ENCODE measurements around the gene NAA25. TPM values are rescaled to one million over a fixed set of nuclear protein-coding genes. Genes with fewer than 3 reads are reported as not detected.

Gene NAA25
- total RNA-seq, 1 donor from 2014 or later = 32.8 TPM

GRCh38 chr12:112153181-112153892 is 44.8 kb upstream of the NAA25 start:
- no peak for DNase-seq (ENCODE audit: low read depth)
- no peak for FAIRE-seq
- no peak overlapping the region for H3K27ac Mint-ChIP-seq (ENCODE audit: unreplicated experiment)

GRCh38 chr12:112151766-112152541 is 43.4 kb upstream of the NAA25 start:
- H3K9me3 ChIP-seq (ENCODE audit: insufficient read depth, low read depth, low read length) = no peaks in the 10 kb centered on the region
- peaks cover 40% of the 10 kb centered on the region for H3K36me3 Mint-ChIP-seq (ENCODE audit: low read depth, unreplicated experiment)
- H3K27me3 Mint-ChIP-seq (ENCODE audit: low read depth, unreplicated experiment) = no peaks in the 10 kb centered on the region
- H3K4me3 ChIP-seq (ENCODE audit: insufficient read depth, low read depth, low read length) = no peak overlapping the region
- no peaks in the 10 kb centered on the region for H4K20me1 ChIP-seq (ENCODE audit: insufficient read depth, low read length)
- H3K4me1 ChIP-seq (ENCODE audit: insufficient read depth, low read length) = no peaks in the 10 kb centered on the region
- no peak overlapping the region for H2AFZ ChIP-seq (ENCODE audit: low read depth, low read length)
- no peak for DNase-seq (ENCODE audit: low read depth)
- H3K27ac ChIP-seq (ENCODE audit: low read depth, low read length) = no peak overlapping the region
- peaks cover 2% of the 10 kb centered on the region for H3K4me1 Mint-ChIP-seq (ENCODE audit: low read depth, unreplicated experiment)
- TF ChIP-seq CTCF (IDR thresholded peaks at IDR 0.05; ENCODE audit: insufficient read depth, low read depth, low read length) (no peak), EZH2 (IDR thresholded peaks at IDR 0.05; ENCODE audit: insufficient read depth, low read length) (no peak)
- H3K4me3 Mint-ChIP-seq (ENCODE audit: unreplicated experiment) = no peak overlapping the region
- H3K9me3 Mint-ChIP-seq (ENCODE audit: unreplicated experiment) = peaks cover 6% of the 10 kb centered on the region
- no peak overlapping the region for H3K9ac ChIP-seq (ENCODE audit: low read length)
- no peak overlapping the region for H3K4me2 ChIP-seq (ENCODE audit: low read length)
- FAIRE-seq = no peak
- H3K79me2 ChIP-seq (ENCODE audit: insufficient read depth, low read length) = no peaks in the 10 kb centered on the region
- H3K27me3 ChIP-seq (ENCODE audit: insufficient read depth, low read length) = no peaks in the 10 kb centered on the region
- H3K36me3 ChIP-seq (ENCODE audit: insufficient read depth, low read length) = peaks cover 20% of the 10 kb centered on the region
- H3K27ac Mint-ChIP-seq (ENCODE audit: unreplicated experiment) = no peak overlapping the region

More at GRCh38 chr12:112153181-112153892, 44.8 kb upstream of the NAA25 start:
- Mint-ChIP-seq H3K36me3 (ENCODE audit: low read depth, unreplicated experiment) (peaks cover 48% of the 10 kb centered on the region), H3K27me3 (ENCODE audit: low read depth, unreplicated experiment) (no peaks in the 10 kb centered on the region), H3K4me3 (ENCODE audit: unreplicated experiment) (no peak overlapping the region), H3K4me1 (ENCODE audit: low read depth, unreplicated experiment) (no peaks in the 10 kb centered on the region), H3K9me3 (ENCODE audit: unreplicated experiment) (peaks cover 11% of the 10 kb centered on the region)
- Histone ChIP-seq H3K4me3 (ENCODE audit: insufficient read depth, low read depth, low read length) (no peak overlapping the region), H3K79me2 (ENCODE audit: insufficient read depth, low read length) (no peaks in the 10 kb centered on the region), H4K20me1 (ENCODE audit: insufficient read depth, low read length) (no peaks in the 10 kb centered on the region), H3K27me3 (ENCODE audit: insufficient read depth, low read length) (no peaks in the 10 kb centered on the region), H3K4me1 (ENCODE audit: insufficient read depth, low read length) (no peaks in the 10 kb centered on the region), H3K27ac (ENCODE audit: low read depth, low read length) (no peak overlapping the region), H3K36me3 (ENCODE audit: insufficient read depth, low read length) (peaks cover 19% of the 10 kb centered on the region), H3K9ac (ENCODE audit: low read length) (no peak overlapping the region), H3K4me2 (ENCODE audit: low read length) (no peak overlapping the region), H2AFZ (ENCODE audit: low read depth, low read length) (no peak overlapping the region), H3K9me3 (ENCODE audit: insufficient read depth, low read depth, low read length) (no peaks in the 10 kb centered on the region)
- TF ChIP-seq CTCF (IDR thresholded peaks at IDR 0.05; ENCODE audit: insufficient read depth, low read depth, low read length) = no peak
